Thymus (tissue), 11 donors: ENCODE measurements around the gene HCRTR1. TPM values are rescaled to one million over a fixed set of nuclear protein-coding genes. Genes with fewer than 3 reads are reported as not detected.

Experiments
- DNase-seq, 9 donors: peaks; one replicate each; pipeline ENCODE4 v3.0.0-alpha.2; 2013; ENCODE audit warnings: low spot score in 9 of 9, low read depth in 6 of 9, missing footprints in 1 of 9
- H3K27ac ChIP-seq, 2 donors: one replicate each; pipeline ENCODE4 v1.5.1; 2013; ENCODE audit warnings: control low read depth in 1 of 2, low read depth in 1 of 2, low read length in 1 of 2, mild to moderate bottlenecking in 1 of 2, moderate library complexity in 1 of 2
- H3K27me3 ChIP-seq, 2 donors: one replicate each; pipeline ENCODE4 v1.5.1; 2013; ENCODE audit warnings: low read length in 1 of 2; ENCODE audit not compliant: control insufficient read depth in 2 of 2, insufficient read depth in 1 of 2
- H3K36me3 ChIP-seq, 2 donors: one replicate each; pipeline ENCODE4 v1.5.1; 2013; ENCODE audit warnings: low read length in 1 of 2, mild to moderate bottlenecking in 1 of 2, moderate library complexity in 1 of 2; ENCODE audit not compliant: control insufficient read depth in 2 of 2, insufficient read depth in 2 of 2
- H3K4me1 ChIP-seq, 2 donors: one replicate each; pipeline ENCODE4 v1.5.1; 2013; ENCODE audit warnings: low read length in 2 of 2; ENCODE audit not compliant: control insufficient read depth in 2 of 2, insufficient read depth in 2 of 2
- H3K4me3 ChIP-seq, 2 donors: one replicate each; pipeline ENCODE4 v1.5.1; 2013; ENCODE audit warnings: low read length in 2 of 2, control low read depth in 1 of 2, mild to moderate bottlenecking in 1 of 2
- H3K9me3 ChIP-seq, 2 donors: one replicate each; pipeline ENCODE4 v1.5.1; 2013; ENCODE audit warnings: low read length in 1 of 2, mild to moderate bottlenecking in 1 of 2; ENCODE audit not compliant: control insufficient read depth in 2 of 2, insufficient read depth in 1 of 2
- WGBS: extraction: QIAGEN DNeasy Blood & Tissue Kit; methylation state at CpG from one replicate; pipeline ENCODE4 v1.1.7; 2013; 5-methylcytosine and 5-hydroxymethylcytosine counted together
- polyA plus RNA-seq: library from polyadenylated mRNA; stranded (reverse); fragments of 200-250 nt; gene quantifications from one replicate; pipeline ENCODE4 v1.2.3, GENCODE V29; 2013
- total RNA-seq: library from RNA; stranded (reverse); fragments of 120-200 nt; gene quantifications from one replicate; pipeline ENCODE4 v1.2.4, GENCODE V29; 2013
- donor health status: healthy.

Gene HCRTR1
- total and polyA plus RNA-seq, 2 donors = 0.02 TPM; not detected in 1

GRCh38 chr1:31595836-31596736 is 21.4 kb upstream of the HCRTR1 start:
- DNase-seq = peak in 1 of 9 donors; percentile 12
- no peak overlapping the region for H3K4me3 ChIP-seq
- H3K27ac ChIP-seq = no peak overlapping the region
- 81% methylated on average over 4 of the region's 4 CpGs for WGBS
- H3K27me3 ChIP-seq = peaks cover 0 to 4% of the 10 kb centered on the region in 2 donors
- no peaks in the 10 kb centered on the region for H3K9me3 ChIP-seq
- peaks cover 0 to 6% of the 10 kb centered on the region in 2 donors for H3K4me1 ChIP-seq
- no peaks in the 10 kb centered on the region for H3K36me3 ChIP-seq

- Histone ChIP-seq H3K36me3 (no peaks in the 10 kb centered on the region), H3K27me3 (peaks cover 0 to 4% of the 10 kb centered on the region in 2 donors), H3K4me1 (peaks cover 0 to 6% of the 10 kb centered on the region in 2 donors), H3K9me3 (no peaks in the 10 kb centered on the region), H3K27ac (no peak overlapping the region), H3K4me3 (no peak overlapping the region)
- 3% methylated on average over 6 of the region's 6 CpGs for whole genome bisulfite sequencing
- peak in 1 of 9 donors; percentile 15 for DNase-seq
Observed at GRCh38 chr1:31596737-31597097, 20.8 kb upstream of the HCRTR1 start.

- DNase-seq = no peak
- Histone ChIP-seq H3K27me3 (no peaks in the 10 kb centered on the region), H3K36me3 (no peaks in the 10 kb centered on the region), H3K4me1 (peaks cover 0 to 6% of the 10 kb centered on the region in 2 donors), H3K4me3 (no peak overlapping the region), H3K9me3 (no peaks in the 10 kb centered on the region), H3K27ac (no peak overlapping the region)
- WGBS = 92% methylated on average over 7 of the region's 7 CpGs
Observed at GRCh38 chr1:31598980-31599379, 18.5 kb upstream of the HCRTR1 start.

- peaks cover 0 to 6% of the 10 kb centered on the region in 2 donors for H3K4me1 ChIP-seq
- WGBS = over 99% methylated on average over 2 of the region's 2 CpGs
Observed at GRCh38 chr1:31600641-31601040, 16.8 kb upstream of the HCRTR1 start.

GRCh38 chr1:31602081-31602480 is 15.4 kb upstream of the HCRTR1 start:
- Histone ChIP-seq H3K27ac (no peak overlapping the region), H3K36me3 (no peaks in the 10 kb centered on the region), H3K4me3 (no peak overlapping the region), H3K4me1 (no peaks in the 10 kb centered on the region), H3K9me3 (no peaks in the 10 kb centered on the region), H3K27me3 (no peaks in the 10 kb centered on the region)
- DNase-seq = no peak
- WGBS = 96% methylated on average over 2 of the region's 2 CpGs

More at GRCh38 chr1:31600641-31601040, 16.8 kb upstream of the HCRTR1 start:
- no peak for DNase-seq
- H3K27me3 ChIP-seq = no peaks in the 10 kb centered on the region
- no peaks in the 10 kb centered on the region for H3K36me3 ChIP-seq
- no peaks in the 10 kb centered on the region for H3K9me3 ChIP-seq
- H3K4me3 ChIP-seq = no peak overlapping the region
- no peak overlapping the region for H3K27ac ChIP-seq

GRCh38 chr1:31605908-31606427 is 11.5 kb upstream of the HCRTR1 start:
- DNase-seq = no peak
- Histone ChIP-seq H3K36me3 (no peaks in the 10 kb centered on the region), H3K27me3 (no peaks in the 10 kb centered on the region), H3K4me3 (no peak overlapping the region), H3K9me3 (no peaks in the 10 kb centered on the region), H3K27ac (no peak overlapping the region), H3K4me1 (no peaks in the 10 kb centered on the region)
- WGBS = 98% methylated on average over 4 of the region's 4 CpGs

- Histone ChIP-seq H3K27me3 (no peaks in the 10 kb centered on the region), H3K36me3 (no peaks in the 10 kb centered on the region), H3K4me1 (no peaks in the 10 kb centered on the region), H3K9me3 (no peaks in the 10 kb centered on the region), H3K27ac (no peak overlapping the region), H3K4me3 (no peak overlapping the region)
- 96% methylated on average over 5 of the region's 5 CpGs for WGBS
- no peak for DNase-seq
Observed at GRCh38 chr1:31607360-31607759, 10.1 kb upstream of the HCRTR1 start.

GRCh38 chr1:31609514-31610118 is 7.9 kb upstream of the HCRTR1 start:
- no peak overlapping the region for H3K27ac ChIP-seq
- no peaks in the 10 kb centered on the region for H3K36me3 ChIP-seq
- no peak for DNase-seq
- 35% methylated on average over 1 of the region's 1 CpG for WGBS
- peaks cover 0 to 2% of the 10 kb centered on the region in 2 donors for H3K27me3 ChIP-seq
- H3K4me3 ChIP-seq = no peak overlapping the region
- H3K9me3 ChIP-seq = no peaks in the 10 kb centered on the region
- no peaks in the 10 kb centered on the region for H3K4me1 ChIP-seq

- no peak overlapping the region for H3K27ac ChIP-seq
- 90% methylated on average over 8 of the region's 8 CpGs for WGBS
- H3K36me3 ChIP-seq = no peaks in the 10 kb centered on the region
- H3K27me3 ChIP-seq = peaks cover 16 to 50% of the 10 kb centered on the region in 2 donors
- DNase-seq = no peak
- H3K4me3 ChIP-seq = no peak overlapping the region
- peaks cover 3 to 7% of the 10 kb centered on the region in 2 donors for H3K4me1 ChIP-seq
- H3K9me3 ChIP-seq = peaks cover 0 to 2% of the 10 kb centered on the region in 2 donors
Observed at GRCh38 chr1:31614414-31615005, 3.0 kb upstream of the HCRTR1 start.
